ENCODE data around the gene R3HCC1L. TPM values are rescaled to one million over a fixed set of nuclear protein-coding genes. Genes with fewer than 3 reads are reported as not detected.
"Not testable (repeated sequence)": the region's sequence is repeated elsewhere in the genome, so short reads cannot be mapped to it uniquely, and the experiment has no call there.

Gene R3HCC1L
- total RNA-seq, 4 donors from 2014 or later = 8.5 to 11.5 (median 11.0) TPM

DNA sequence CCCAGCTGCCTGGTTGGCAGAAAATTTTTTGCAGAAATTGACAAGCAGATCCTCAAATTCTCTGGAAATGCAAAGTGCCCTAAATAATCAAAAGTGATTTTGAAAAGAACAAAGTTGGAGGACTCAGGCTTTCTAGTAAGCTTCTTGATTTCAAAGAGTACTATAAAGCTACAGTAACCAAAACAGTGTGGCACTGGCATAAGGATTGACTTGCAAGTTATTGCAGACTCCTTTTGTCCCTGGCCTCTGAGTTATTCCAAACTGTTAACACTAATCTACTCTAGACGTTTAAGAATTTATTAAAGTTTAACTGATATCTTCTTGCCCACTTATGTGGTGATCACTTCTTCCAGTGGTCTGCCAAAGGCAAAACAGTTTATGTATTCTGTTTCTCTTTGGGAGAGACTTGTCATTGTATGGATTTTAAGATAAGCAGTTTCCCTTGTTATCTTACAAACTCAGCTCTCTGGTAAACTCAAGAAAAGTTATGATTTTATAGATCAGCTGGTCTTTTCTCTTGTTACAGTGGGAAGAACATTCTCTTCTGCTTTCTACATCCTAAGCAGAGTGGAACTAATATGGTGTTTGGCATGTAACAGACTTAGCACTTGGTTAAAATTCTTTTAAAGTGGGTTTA lies 92.2 kb downstream of the R3HCC1L start:
- no peak for TF ChIP-seq CTCF (IDR thresholded peaks at IDR 0.05)
- DNase-seq (ENCODE audit: low spot score) = no peak
- ATAC-seq (ENCODE audit: low FRiP score) = no peak

- ATAC-seq (ENCODE audit: low FRiP score) = not testable (repeated sequence)
Measured at GRCh38 chr10:98227713-98228112, 93.3 kb downstream of the R3HCC1L start.

GRCh38 chr10:98228266-98228665 lies 93.8 kb downstream of the R3HCC1L start:
- not testable (repeated sequence) for DNase-seq (ENCODE audit: low spot score); ATAC-seq (ENCODE audit: low FRiP score)

More at GRCh38 chr10:98227713-98228112, 93.3 kb downstream of the R3HCC1L start:
- not testable (repeated sequence) for DNase-seq (ENCODE audit: low spot score)

- ATAC-seq (ENCODE audit: low FRiP score) = no peak
- no peak for TF ChIP-seq CTCF (IDR thresholded peaks at IDR 0.05)
- no peak for DNase-seq (ENCODE audit: low spot score)
Measured at GRCh38 chr10:98231417-98231816, 97.0 kb downstream of the R3HCC1L start.

DNA sequence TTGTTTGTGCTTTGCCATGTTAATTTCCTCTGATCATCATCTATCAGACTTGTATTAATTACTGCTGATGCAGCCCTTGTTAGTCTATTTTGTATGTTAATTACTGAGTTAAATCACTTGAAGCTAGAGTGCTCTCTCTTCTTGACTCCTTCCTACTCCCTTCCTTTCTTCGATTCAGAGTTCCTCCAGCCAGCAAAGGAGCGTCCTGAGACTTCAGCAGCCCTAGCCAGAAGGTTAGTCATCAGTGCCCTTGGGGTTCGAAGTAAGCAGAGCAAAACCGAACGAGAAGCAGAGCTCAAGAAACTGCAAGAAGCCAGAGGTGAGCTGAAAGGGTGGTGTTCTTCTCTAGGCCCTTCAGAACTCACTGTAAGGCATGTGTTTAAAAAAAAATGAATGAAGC lies 101.4 kb downstream of the R3HCC1L start:
- DNase-seq (ENCODE audit: low spot score) (no peak), ATAC-seq (ENCODE audit: low FRiP score) (no peak)
- TF ChIP-seq CTCF (IDR thresholded peaks at IDR 0.05) = no peak

GRCh38 chr10:98236862-98237261 lies 102.4 kb downstream of the R3HCC1L start:
- DNase-seq (ENCODE audit: low spot score) (no peak), ATAC-seq (ENCODE audit: low FRiP score) (no peak)
- TF ChIP-seq CTCF (IDR thresholded peaks at IDR 0.05) = no peak

GRCh38 chr10:98238391-98238790 lies 103.9 kb downstream of the R3HCC1L start:
- no peak for TF ChIP-seq CTCF (IDR thresholded peaks at IDR 0.05)
- no peak for ATAC-seq (ENCODE audit: low FRiP score)
- DNase-seq (ENCODE audit: low spot score) = no peak

DNA sequence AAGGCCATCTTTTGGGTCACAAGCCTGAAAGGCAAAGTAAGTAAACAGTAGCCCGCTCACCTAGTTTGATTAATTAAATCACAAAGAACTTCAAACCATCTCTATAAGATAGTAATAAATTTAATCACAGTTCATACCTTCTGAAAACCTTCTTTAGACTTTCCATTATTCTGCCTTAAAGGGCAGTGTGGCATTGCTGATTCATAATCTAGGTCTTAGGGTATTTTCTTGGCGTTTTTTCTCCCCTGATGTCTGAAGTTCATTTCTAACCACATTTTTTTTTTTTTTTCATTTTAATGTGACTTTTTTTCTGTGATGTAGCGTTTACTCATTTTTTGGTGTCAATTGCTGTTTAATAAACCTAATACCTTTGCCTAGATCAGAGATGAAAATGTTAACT lies 106.1 kb downstream of the R3HCC1L start:
- DNase-seq (ENCODE audit: low spot score) (no peak), ATAC-seq (ENCODE audit: low FRiP score) (no peak)
- no peak for TF ChIP-seq CTCF (IDR thresholded peaks at IDR 0.05)

All from omental fat pad (tissue), 4 donors.